ENCODE data around the gene ZNF365. TPM values are rescaled to one million over a fixed set of nuclear protein-coding genes. Genes with fewer than 3 reads are reported as not detected.

The ZNF365 gene
- total and polyA plus RNA-seq, 4 donors, result 0.87 to 2.4 (median 1.2) TPM

DNA sequence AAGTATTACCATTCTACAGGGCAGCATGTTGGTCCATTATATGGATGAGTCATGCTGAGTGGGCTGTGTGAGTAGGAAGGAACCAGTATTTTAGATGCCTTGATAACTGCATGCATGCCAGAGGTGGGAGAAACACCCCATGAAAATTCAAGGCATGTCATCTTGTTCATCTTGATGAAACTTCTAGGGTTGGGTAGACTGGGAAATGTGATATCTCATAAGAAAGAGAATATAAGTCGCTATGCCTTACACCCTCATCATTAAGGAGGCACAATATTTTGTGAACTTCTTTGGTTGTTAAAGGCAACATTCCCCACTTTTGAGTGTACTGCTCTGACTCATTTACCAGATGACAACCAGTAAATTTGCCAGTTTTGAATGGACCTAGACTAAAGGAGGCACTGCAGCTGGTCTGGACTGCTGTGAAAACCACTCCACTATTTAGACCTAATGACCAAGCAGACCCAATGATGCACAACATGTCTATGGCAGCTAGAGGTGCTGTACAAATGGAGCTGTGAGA, 48.0 kb downstream of the ZNF365 start:
- ATAC-seq (ENCODE audit: low FRiP score), result no peak
- DNase-seq, result no peak
- intact Hi-C loops (cut with DNase I), result no loop called here
- H3K27me3 ChIP-seq (ENCODE audit: control insufficient read depth in 1 of 2, insufficient read depth in 2 of 2, low read length in 1 of 2), result no peaks in the 10 kb centered on the region
- H3K4me3 ChIP-seq (ENCODE audit: low read length in 2 of 2), result no peak overlapping the region
- WGBS, 2 donors, result 0% methylated on average over 1 of the region's 1 CpG
- H3K27ac ChIP-seq (ENCODE audit: low read depth in 1 of 2, low read length in 2 of 2), result no peak overlapping the region
- H3K9me3 ChIP-seq (ENCODE audit: control insufficient read depth, low read length), result no peaks in the 10 kb centered on the region
- no peaks in the 10 kb centered on the region for H3K36me3 ChIP-seq (ENCODE audit: control insufficient read depth in 1 of 2, insufficient read depth in 2 of 2, low read length in 1 of 2)
- peaks cover 0 to 1% of the 10 kb centered on the region in 2 donors for H3K4me1 ChIP-seq (ENCODE audit: control insufficient read depth in 1 of 2, insufficient read depth in 2 of 2, low read length in 2 of 2)

DNA sequence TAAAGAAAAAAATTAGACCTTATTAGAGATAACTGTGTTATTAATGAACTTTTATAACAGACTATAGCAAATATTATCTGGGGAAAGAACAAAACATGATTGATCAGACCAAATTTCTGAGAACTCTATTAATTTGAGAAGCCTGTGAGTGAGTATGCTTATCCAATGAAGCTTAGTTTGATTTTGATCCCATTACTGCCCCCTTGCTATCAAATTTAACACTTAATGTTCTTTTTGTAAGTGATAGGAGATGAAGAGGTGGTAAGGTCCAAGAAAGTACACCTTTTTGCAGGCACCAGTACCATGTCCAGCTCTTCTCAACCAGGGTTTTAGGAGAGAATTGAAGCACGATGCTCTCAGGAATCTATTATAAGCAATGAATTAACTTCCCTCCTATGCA, 49.9 kb downstream of the ZNF365 start:
- no peak overlapping the region for H3K4me3 ChIP-seq (ENCODE audit: low read length in 2 of 2)
- peaks cover 0 to 1% of the 10 kb centered on the region in 2 donors for H3K4me1 ChIP-seq (ENCODE audit: control insufficient read depth in 1 of 2, insufficient read depth in 2 of 2, low read length in 2 of 2)
- no peaks in the 10 kb centered on the region for H3K9me3 ChIP-seq (ENCODE audit: control insufficient read depth, low read length)
- H3K27me3 ChIP-seq (ENCODE audit: control insufficient read depth in 1 of 2, insufficient read depth in 2 of 2, low read length in 1 of 2), result no peaks in the 10 kb centered on the region
- no peak overlapping the region for H3K27ac ChIP-seq (ENCODE audit: low read depth in 1 of 2, low read length in 2 of 2)
- no peaks in the 10 kb centered on the region for H3K36me3 ChIP-seq (ENCODE audit: control insufficient read depth in 1 of 2, insufficient read depth in 2 of 2, low read length in 1 of 2)
- intact Hi-C loops (cut with DNase I), result no loop called here
- DNase-seq (no peak), ATAC-seq (ENCODE audit: low FRiP score) (no peak)
- WGBS, 2 donors, result 97 to 100% methylated on average over 1 of the region's 1 CpG

DNA sequence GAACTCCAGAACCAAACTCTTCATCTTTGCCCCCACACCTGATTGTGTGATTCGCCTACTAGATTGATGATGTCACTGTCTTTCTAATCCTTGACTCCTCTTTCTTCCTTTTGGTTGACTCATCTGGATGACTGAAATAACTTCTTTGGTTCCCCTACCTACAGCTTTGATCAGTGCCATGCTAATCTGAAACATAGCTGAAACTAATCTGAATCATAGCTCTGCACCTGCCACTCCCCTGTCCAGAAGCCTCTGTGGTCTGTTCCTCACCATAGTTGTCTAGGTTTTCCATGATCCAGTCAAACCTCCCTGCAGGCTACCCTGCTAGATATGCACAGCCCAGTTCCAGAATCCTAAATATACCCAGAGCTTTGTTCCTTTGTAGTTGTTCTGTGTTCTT, 51.9 kb downstream of the ZNF365 start:
- no peaks in the 10 kb centered on the region for H3K27me3 ChIP-seq (ENCODE audit: control insufficient read depth in 1 of 2, insufficient read depth in 2 of 2, low read length in 1 of 2)
- no peak overlapping the region for H3K4me3 ChIP-seq (ENCODE audit: low read length in 2 of 2)
- 93 to 95% methylated on average over 1 of the region's 1 CpG for WGBS, 2 donors
- no peak for DNase-seq
- no peaks in the 10 kb centered on the region for H3K36me3 ChIP-seq (ENCODE audit: control insufficient read depth in 1 of 2, insufficient read depth in 2 of 2, low read length in 1 of 2)
- no peaks in the 10 kb centered on the region for H3K4me1 ChIP-seq (ENCODE audit: control insufficient read depth in 1 of 2, insufficient read depth in 2 of 2, low read length in 2 of 2)
- no peaks in the 10 kb centered on the region for H3K9me3 ChIP-seq (ENCODE audit: control insufficient read depth, low read length)
- intact Hi-C loops (cut with DNase I), result no loop called here
- no peak for ATAC-seq (ENCODE audit: low FRiP score)
- H3K27ac ChIP-seq (ENCODE audit: low read depth in 1 of 2, low read length in 2 of 2), result no peak overlapping the region

DNA sequence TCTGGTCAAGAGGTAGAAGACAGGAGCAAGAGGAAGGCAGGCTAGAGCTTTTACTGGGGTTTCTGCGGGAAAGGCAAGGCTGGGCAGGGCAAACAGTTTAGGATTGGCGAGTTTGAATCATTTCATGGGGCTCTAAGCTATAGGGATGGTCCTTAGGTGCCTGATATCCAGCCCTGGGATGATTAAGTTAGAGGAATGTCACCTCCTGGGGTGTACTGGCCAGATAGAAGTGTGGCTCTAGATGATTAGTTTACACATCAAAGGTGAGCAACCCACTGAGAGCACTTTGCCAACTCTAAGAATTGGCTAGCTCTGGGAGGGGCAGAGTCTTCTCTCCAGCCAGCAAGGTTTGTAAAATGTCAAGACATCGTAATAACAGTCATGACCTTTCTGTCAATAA, 52.4 kb downstream of the ZNF365 start:
- Histone ChIP-seq H3K27ac (ENCODE audit: low read depth in 1 of 2, low read length in 2 of 2) (no peak overlapping the region), H3K36me3 (ENCODE audit: control insufficient read depth in 1 of 2, insufficient read depth in 2 of 2, low read length in 1 of 2) (no peaks in the 10 kb centered on the region), H3K4me3 (ENCODE audit: low read length in 2 of 2) (no peak overlapping the region), H3K4me1 (ENCODE audit: control insufficient read depth in 1 of 2, insufficient read depth in 2 of 2, low read length in 2 of 2) (no peaks in the 10 kb centered on the region), H3K27me3 (ENCODE audit: control insufficient read depth in 1 of 2, insufficient read depth in 2 of 2, low read length in 1 of 2) (no peaks in the 10 kb centered on the region), H3K9me3 (ENCODE audit: control insufficient read depth, low read length) (no peaks in the 10 kb centered on the region)
- intact Hi-C loops (cut with DNase I), result no loop called here
- ATAC-seq (ENCODE audit: low FRiP score) (no peak), DNase-seq (no peak)
- WGBS, 2 donors, result 82 to 83% methylated on average over 3 of the region's 3 CpGs

DNA sequence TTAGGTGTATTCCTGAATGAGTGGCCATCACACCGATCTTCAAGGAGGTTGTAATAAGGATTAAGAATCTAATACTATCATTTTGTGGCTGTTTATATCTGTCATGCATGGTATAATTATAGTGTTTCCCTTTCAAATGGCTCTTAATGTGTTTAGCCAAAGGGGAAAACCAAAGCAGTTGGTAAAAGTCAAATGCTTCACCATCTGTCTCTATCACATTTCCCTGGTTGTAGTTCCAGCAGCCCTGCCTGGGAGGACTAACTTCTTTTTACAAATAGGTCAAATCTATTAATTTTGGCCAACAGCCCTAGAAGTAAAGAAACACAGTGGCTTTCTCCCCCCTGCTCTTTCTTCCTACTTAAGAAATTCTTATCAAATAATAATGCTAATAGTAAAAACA, 56.7 kb downstream of the ZNF365 start:
- H3K36me3 ChIP-seq (ENCODE audit: control insufficient read depth in 1 of 2, insufficient read depth in 2 of 2, low read length in 1 of 2), result no peaks in the 10 kb centered on the region
- ATAC-seq (ENCODE audit: low FRiP score) (no peak), DNase-seq (no peak)
- H3K9me3 ChIP-seq (ENCODE audit: control insufficient read depth, low read length), result no peaks in the 10 kb centered on the region
- H3K4me3 ChIP-seq (ENCODE audit: low read length in 2 of 2), result no peak overlapping the region
- 45 to 97% methylated on average over 1 of the region's 1 CpG for WGBS, 2 donors
- H3K27me3 ChIP-seq (ENCODE audit: control insufficient read depth in 1 of 2, insufficient read depth in 2 of 2, low read length in 1 of 2), result no peaks in the 10 kb centered on the region
- intact Hi-C loops (cut with DNase I), result loop anchor here (5.0 to 10.0 kb wide), 5 partner anchors 59 to 704 kb away; partner anchors contain the start of genes EGR2 (in 1 of the 2), NRBF2 (in 1 of the 2) and ZNF365 (in 1 of the 2)
- no peak overlapping the region for H3K27ac ChIP-seq (ENCODE audit: low read depth in 1 of 2, low read length in 2 of 2)
- peaks cover 0 to 12% of the 10 kb centered on the region in 2 donors for H3K4me1 ChIP-seq (ENCODE audit: control insufficient read depth in 1 of 2, insufficient read depth in 2 of 2, low read length in 2 of 2)

DNA sequence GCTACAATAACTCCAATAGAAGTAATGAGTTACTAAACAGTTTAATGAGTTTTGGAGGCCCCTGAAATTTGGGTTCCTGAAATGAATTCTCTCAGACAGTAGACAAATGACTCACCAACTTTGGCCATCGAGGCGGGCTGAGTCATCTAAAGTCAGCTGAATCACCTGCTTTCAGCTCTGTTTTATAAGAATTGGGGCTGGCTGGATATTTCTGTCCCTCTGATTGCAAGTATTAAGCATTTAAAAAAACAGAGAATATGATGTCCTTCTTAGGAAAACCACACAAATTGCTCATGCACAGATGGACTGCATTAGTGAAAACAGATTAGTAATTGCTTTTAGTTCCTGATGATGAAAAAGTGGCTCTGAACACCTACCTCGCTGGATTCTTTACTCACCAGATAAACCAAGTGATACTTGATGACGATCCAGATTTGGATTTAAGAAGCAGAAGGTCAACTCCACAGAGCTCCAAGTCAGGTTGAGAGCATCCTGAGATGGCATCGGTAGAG, 59.1 kb downstream of the ZNF365 start:
- H3K27ac ChIP-seq (ENCODE audit: low read depth in 1 of 2, low read length in 2 of 2), result peak overlapping the region in 1 of 2 donors; percentile 82
- intact Hi-C loops (cut with DNase I), result loop anchor here (5.0 to 10.0 kb wide), 5 partner anchors 61 to 702 kb away; partner anchors contain the start of genes EGR2 (in 1 of the 2), NRBF2 (in 1 of the 2) and ZNF365 (in 1 of the 2)
- WGBS, 2 donors, result 27 to 34% methylated on average over 5 of the region's 5 CpGs
- H3K36me3 ChIP-seq (ENCODE audit: control insufficient read depth in 1 of 2, insufficient read depth in 2 of 2, low read length in 1 of 2), result no peaks in the 10 kb centered on the region
- H3K9me3 ChIP-seq (ENCODE audit: control insufficient read depth, low read length), result no peaks in the 10 kb centered on the region
- peak; percentile 87 to 91 for DNase-seq
- H3K27me3 ChIP-seq (ENCODE audit: control insufficient read depth in 1 of 2, insufficient read depth in 2 of 2, low read length in 1 of 2), result no peaks in the 10 kb centered on the region
- peaks cover 0 to 12% of the 10 kb centered on the region in 2 donors for H3K4me1 ChIP-seq (ENCODE audit: control insufficient read depth in 1 of 2, insufficient read depth in 2 of 2, low read length in 2 of 2)
- peak; percentile 73 for ATAC-seq (ENCODE audit: low FRiP score)
- H3K4me3 ChIP-seq (ENCODE audit: low read length in 2 of 2), result no peak overlapping the region

DNA sequence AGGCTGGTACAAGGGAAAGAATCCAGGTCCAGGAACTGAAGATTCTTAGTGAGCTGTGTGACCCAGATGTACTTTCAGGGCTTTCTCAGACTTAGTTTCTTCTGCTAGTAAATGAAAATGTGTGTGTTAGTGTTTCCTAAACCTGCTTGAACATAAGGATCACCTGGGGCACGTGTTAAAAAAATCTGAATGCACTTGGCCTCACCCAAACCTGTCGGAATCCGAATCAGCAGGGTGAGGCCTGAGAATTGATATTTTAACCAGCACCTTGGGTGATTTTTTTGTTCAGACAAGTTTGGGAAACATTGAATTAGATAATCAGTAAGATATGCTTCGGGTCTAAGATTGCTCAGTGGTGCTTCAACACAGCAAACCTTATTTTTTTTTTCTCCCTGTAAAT, 59.7 kb downstream of the ZNF365 start:
- intact Hi-C loops (cut with DNase I), result loop anchor here (5.0 to 10.0 kb wide), 5 partner anchors 62 to 701 kb away; partner anchors contain the start of genes EGR2 (in 1 of the 2), NRBF2 (in 1 of the 2) and ZNF365 (in 1 of the 2)
- WGBS, 2 donors, result 93 to 97% methylated on average over 4 of the region's 4 CpGs
- Histone ChIP-seq H3K4me3 (ENCODE audit: low read length in 2 of 2) (no peak overlapping the region), H3K27ac (ENCODE audit: low read depth in 1 of 2, low read length in 2 of 2) (peak overlapping the region; percentile 36 to 51), H3K9me3 (ENCODE audit: control insufficient read depth, low read length) (no peaks in the 10 kb centered on the region), H3K27me3 (ENCODE audit: control insufficient read depth in 1 of 2, insufficient read depth in 2 of 2, low read length in 1 of 2) (no peaks in the 10 kb centered on the region), H3K4me1 (ENCODE audit: control insufficient read depth in 1 of 2, insufficient read depth in 2 of 2, low read length in 2 of 2) (peaks cover 0 to 12% of the 10 kb centered on the region in 2 donors), H3K36me3 (ENCODE audit: control insufficient read depth in 1 of 2, insufficient read depth in 2 of 2, low read length in 1 of 2) (no peaks in the 10 kb centered on the region)
- no peak for DNase-seq
- no peak for ATAC-seq (ENCODE audit: low FRiP score)

DNA sequence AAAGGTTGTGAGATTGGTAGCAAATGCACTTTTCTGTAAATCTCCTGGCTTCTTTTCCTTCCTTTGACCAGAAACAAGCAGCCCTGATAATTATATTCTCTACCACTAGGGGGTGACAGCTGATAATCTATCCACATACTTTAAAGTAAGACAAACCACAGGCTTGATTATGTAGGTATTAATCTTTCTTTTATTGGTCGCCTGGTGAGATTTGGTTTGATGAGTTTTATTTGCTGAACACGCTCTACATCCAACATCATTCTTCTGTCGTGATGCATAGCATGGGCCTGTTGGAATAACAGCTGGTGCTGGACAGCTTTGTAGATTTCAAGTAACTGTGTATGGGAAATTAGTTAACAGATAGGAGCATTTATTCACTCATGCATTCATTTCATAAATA, 63.5 kb downstream of the ZNF365 start:
- 13 to 14% methylated on average over 3 of the region's 3 CpGs for WGBS, 2 donors
- ATAC-seq (ENCODE audit: low FRiP score), result peak; percentile 77
- intact Hi-C loops (cut with DNase I), result loop anchor here (5.0 to 10.0 kb wide), 5 partner anchors 377 to 720 kb away; partner anchors contain the start of genes EGR2 (in 1 of the 2) and NRBF2 (in 1 of the 2)

DNA sequence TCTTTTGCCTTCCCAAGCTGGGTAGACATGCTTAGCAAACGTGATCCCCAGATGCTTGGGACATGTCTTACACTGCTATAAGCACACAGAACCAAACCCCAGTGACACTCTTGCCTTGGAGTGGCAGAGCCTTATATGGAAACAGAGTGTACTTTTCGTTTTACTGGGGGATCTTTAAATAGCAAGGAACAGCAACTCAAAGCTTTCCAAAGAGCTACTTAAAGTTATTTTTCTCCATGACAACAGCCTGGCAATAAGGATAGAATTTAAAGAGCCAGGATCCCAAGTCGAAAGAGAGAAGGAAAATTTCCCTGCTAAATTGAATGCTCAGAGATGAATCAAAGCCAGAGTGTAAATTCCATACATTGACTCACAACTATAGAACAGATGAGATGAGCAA, 67.8 kb downstream of the ZNF365 start:
- no peaks in the 10 kb centered on the region for H3K9me3 ChIP-seq (ENCODE audit: control insufficient read depth, low read length)
- no peak overlapping the region for H3K4me3 ChIP-seq (ENCODE audit: low read length in 2 of 2)
- peaks cover 4 to 16% of the 10 kb centered on the region in 2 donors for H3K4me1 ChIP-seq (ENCODE audit: control insufficient read depth in 1 of 2, insufficient read depth in 2 of 2, low read length in 2 of 2)
- peak; percentile 62 for ATAC-seq (ENCODE audit: low FRiP score)
- no peak for DNase-seq
- WGBS, 2 donors, result 4 to 8% methylated on average over 3 of the region's 3 CpGs
- intact Hi-C loops (cut with DNase I), result loop anchor here in 1 of 2 donors (5.0 kb wide), 1 partner anchor 375 kb away; the partner anchor contains the start of gene EGR2
- H3K27me3 ChIP-seq (ENCODE audit: control insufficient read depth in 1 of 2, insufficient read depth in 2 of 2, low read length in 1 of 2), result no peaks in the 10 kb centered on the region
- peak overlapping the region in 1 of 2 donors; percentile 82 for H3K27ac ChIP-seq (ENCODE audit: low read depth in 1 of 2, low read length in 2 of 2)
- no peaks in the 10 kb centered on the region for H3K36me3 ChIP-seq (ENCODE audit: control insufficient read depth in 1 of 2, insufficient read depth in 2 of 2, low read length in 1 of 2)

More for the DNA sequence above, 63.5 kb downstream of the ZNF365 start:
- H3K4me3 ChIP-seq (ENCODE audit: low read length in 2 of 2), result no peak overlapping the region
- no peak for DNase-seq
- H3K27me3 ChIP-seq (ENCODE audit: control insufficient read depth in 1 of 2, insufficient read depth in 2 of 2, low read length in 1 of 2), result no peaks in the 10 kb centered on the region
- no peaks in the 10 kb centered on the region for H3K36me3 ChIP-seq (ENCODE audit: control insufficient read depth in 1 of 2, insufficient read depth in 2 of 2, low read length in 1 of 2)
- H3K27ac ChIP-seq (ENCODE audit: low read depth in 1 of 2, low read length in 2 of 2), result no peak overlapping the region
- H3K9me3 ChIP-seq (ENCODE audit: control insufficient read depth, low read length), result no peaks in the 10 kb centered on the region
- peaks cover 3 to 20% of the 10 kb centered on the region in 2 donors for H3K4me1 ChIP-seq (ENCODE audit: control insufficient read depth in 1 of 2, insufficient read depth in 2 of 2, low read length in 2 of 2)
